NCI-H1105 (cell line): Measurements from ENCODE around the gene PLD1.
"Not testable (repeated sequence)": the region's sequence is repeated elsewhere in the genome, so short reads cannot be mapped to it uniquely, and the experiment has no call there.

Experiments used
- DNase-seq: peaks from one replicate; lab custom pipeline; 2025; lab: John Stamatoyannopoulos, UW

The PLD1 gene

GRCh38 chr3:171615686-171616085, 194.6 kb downstream of the PLD1 start:
- DNase-seq = no peak

- no peak for DNase-seq
Measured at GRCh38 chr3:171615281-171615680, 195.0 kb downstream of the PLD1 start.

- no peak for DNase-seq
Measured at GRCh38 chr3:171614318-171614921, 195.9 kb downstream of the PLD1 start.

DNA sequence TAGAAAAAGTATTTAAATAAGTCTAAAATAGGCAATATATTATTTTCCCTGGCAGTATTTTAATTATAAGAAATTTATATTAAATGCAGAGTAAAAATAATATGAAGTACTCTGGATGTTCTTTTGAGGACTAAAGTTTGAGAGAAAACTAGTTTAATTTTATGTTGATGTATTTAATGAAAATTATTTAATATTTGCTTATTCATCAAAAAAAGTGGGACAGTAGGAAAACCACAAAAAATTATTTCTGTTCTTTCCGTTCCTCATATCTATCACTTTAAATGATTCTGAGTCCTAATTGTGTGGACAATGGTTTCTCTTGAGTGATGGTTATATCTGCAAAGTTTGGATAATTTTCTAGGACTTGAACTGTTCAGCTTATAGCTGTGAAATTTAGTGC, 202.8 kb downstream of the PLD1 start:
- DNase-seq = no peak

DNA sequence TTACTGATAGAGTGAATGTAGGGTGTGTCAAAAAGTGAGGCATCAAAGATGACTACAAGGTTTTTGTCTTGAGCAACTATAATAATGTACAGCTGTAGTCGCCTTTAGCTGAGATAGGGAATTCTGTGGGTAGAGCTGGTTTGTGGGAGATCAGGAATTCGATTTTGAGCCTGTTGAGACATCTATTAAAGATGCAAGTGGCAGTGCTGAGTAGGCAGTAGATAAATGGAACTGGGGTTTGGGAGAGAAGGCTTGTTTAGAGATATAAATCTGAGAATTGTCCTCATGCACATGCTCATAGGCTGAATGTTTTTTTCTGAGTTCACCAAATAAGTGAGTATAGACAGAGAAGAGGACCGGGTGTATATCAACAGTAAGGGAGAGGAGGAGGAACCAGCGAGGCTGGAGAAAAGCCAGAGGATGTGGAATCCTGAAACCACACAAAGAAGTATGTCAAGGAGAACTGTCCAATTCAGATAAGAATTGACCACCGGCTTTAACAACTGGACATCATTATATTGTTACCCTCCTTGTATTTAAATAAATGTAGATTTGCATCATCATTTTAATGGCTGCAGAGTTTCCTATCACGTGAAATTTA, 204.0 kb downstream of the PLD1 start:
- no peak for DNase-seq

- no peak for DNase-seq
Measured at GRCh38 chr3:171604370-171604769, 205.9 kb downstream of the PLD1 start.

- DNase-seq = no peak
Measured at GRCh38 chr3:171602072-171602471, 208.2 kb downstream of the PLD1 start.

GRCh38 chr3:171600030-171600429, 210.3 kb downstream of the PLD1 start:
- no peak for DNase-seq

- no peak for DNase-seq
Measured at GRCh38 chr3:171598990-171599389, 211.3 kb downstream of the PLD1 start.

GRCh38 chr3:171592786-171593185, 217.5 kb downstream of the PLD1 start:
- DNase-seq = no peak

- no peak for DNase-seq
Measured at GRCh38 chr3:171591070-171591469, 219.2 kb downstream of the PLD1 start.

GRCh38 chr3:171586274-171586673, 224.0 kb downstream of the PLD1 start:
- DNase-seq = no peak

DNA sequence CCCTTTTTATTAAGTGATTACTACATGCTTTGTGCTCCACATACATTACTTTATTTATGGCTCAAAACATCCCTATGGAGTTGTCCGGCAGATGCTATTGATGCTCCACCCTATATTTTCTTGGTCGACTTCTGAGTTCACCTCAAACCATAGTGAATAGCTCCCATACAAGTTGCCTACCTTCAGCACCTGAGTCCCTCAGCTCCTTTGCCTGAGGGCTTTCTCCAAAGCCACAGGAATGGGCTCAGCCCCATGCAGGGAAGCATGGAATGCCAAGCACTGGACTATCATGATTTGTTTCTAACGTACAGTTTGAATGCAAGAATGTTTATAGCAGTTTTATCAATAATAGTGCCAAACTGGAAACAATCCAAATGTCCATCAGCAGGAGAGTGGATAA, 225.2 kb downstream of the PLD1 start:
- DNase-seq = no peak

- no peak for DNase-seq
Measured at GRCh38 chr3:171584100-171584499, 226.2 kb downstream of the PLD1 start.

DNA sequence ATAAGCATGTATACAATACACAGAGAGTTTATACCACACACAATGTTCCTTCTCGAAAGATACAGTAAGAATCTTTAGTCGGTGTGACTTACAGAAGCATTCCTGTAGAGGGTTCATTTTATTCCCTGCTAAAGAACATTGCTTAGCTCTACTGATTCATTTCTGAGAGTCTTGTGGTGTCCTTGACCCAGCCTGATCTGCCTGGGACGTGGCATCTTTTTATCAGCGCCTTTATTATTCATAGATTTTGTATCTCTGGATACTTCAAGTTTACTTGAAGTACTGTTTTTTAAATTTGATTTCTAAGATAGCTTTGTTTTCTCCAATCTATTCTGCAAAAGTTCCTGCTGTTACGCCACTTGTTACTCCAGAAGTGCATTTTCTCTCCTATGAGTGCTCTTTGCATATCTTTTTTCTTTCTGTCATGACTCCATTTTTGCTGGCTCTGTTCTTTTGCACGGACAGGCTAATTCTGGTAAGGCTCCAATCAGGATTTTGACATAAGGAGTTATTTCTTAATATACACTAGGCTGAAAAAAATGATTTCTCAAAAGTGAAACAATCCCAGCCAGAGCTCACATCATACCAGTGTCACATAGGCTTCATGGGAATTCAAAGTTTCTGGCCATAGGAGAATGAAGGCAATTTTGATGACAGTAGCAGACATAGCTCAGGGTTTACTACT, 235.6 kb downstream of the PLD1 start:
- DNase-seq = no peak

DNA sequence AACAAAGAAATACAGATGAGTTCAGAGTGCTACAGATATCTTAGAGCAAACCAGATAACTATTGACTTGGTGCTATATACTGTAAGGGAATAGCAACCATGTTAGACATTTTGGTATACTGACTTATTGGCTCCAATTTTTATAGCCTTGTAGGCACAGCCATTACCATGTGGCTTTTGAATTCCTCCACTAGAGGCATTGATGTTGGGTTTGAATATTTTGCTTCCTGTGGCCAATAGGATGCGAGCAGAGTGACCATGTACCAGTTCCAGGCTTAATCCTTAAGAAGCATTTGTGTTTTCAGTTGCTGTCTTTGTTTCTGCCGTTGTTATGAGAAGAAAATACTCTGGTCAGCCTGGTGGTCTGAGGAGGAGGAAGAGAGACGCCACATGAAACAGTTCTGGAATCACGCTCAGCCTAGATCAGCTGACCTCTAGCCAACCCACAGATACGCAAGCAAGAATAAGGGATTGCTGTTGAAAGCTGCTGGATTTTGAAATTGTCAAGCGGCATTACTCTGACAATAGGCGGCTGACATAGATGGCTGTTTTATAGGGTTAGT, 240.6 kb downstream of the PLD1 start:
- no peak for DNase-seq

- DNase-seq = no peak
Measured at GRCh38 chr3:171568766-171569165, 241.5 kb downstream of the PLD1 start.

DNA sequence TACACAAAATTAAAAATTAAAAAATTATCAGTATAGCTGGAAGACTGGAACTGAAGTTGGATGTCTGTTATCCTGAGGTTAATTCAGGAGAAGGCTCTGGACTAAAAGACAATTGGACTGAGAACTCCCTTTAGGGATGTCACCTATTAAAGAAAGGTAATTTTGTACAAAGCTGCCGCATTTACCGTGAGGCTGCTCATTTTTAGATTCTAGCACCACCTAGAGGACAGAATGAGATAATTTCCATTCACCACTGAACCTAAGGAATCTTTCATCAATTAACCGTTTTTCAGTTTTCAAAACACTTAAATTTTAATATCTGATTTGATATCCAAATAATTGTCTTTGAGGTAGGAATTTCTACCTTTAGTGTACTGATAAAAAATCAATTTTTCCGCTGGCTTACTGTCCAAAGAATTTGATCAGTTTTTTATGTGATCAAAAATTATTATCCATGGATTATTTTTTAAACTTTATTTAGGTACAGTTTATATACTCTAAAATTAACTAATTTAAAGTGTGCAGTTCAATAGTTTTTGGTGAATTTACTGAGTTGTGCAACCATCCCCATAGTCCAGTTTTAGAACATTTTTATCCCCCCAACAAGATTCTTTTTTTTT, 243.4 kb downstream of the PLD1 start:
- peak; percentile 58 for DNase-seq

- no peak for DNase-seq
Measured at GRCh38 chr3:171565481-171566058, 244.7 kb downstream of the PLD1 start.

DNA sequence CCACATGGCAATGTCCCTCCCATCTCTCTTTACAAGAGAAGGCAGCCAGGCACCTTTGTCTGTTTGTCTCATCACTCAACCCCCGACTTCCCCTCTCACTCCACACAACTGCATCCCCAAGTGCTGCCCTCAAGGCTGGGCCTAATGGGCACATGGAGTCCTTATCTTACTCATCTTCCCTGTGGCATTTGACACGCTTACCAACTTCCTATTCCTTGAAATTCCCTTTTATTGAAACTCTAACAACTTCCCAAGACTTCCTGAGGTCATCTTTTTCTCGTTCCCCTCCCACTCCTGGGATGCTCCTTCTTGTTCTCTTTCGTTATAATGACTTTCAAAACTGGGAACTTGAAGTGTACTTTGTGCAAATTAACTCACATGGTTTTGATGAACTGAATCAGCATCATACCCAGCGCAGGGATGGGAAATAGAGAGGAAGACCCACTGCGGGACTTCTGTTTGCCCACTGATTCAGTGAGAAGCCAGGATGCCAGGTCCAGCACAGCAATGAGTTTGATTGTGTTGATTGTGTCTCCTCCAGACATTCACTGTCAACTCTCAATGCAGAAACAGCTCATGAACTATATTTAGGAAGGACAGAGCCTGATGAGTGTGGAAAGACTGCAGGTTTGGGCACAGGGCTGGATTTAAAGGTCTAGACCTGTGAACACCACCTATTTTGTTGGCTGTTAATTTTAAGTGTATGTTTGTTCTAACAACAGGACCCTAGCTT, 245.4 kb downstream of the PLD1 start:
- DNase-seq = no peak

GRCh38 chr3:171563298-171563697, 247.0 kb downstream of the PLD1 start:
- no peak for DNase-seq

GRCh38 chr3:171562459-171562858, 247.8 kb downstream of the PLD1 start:
- not testable (repeated sequence) for DNase-seq
